A549 (cell line): ENCODE data around the gene LEF1.

Experiments
- KDM1A ChIP-seq: fragments of 200-600 bp; sonication (generic); IDR thresholded peaks from 2 replicates; pipeline ENCODE4 v1.6.1; 2016; ENCODE audit warnings: low read depth, mild to moderate bottlenecking
- TF ChIP-seq, protein P1 (sequence below): fragments of >200 bp; sonication (Bioruptor Twin); formaldehyde crosslinking; IDR thresholded peaks from 3 replicates; pipeline ENCODE4 v1.5.1; 2016
- TF ChIP-seq, protein P2 (sequence below): fragments of 150-350 bp; IDR thresholded peaks from 2 replicates; pipeline ENCODE4 v1.6.1; 2014; ENCODE audit warnings: low read depth, mild to moderate bottlenecking, low read length
- TF ChIP-seq, protein P3 (sequence below): fragments of >200 bp; sonication (Bioruptor Twin); formaldehyde crosslinking; IDR thresholded peaks from 3 replicates; pipeline ENCODE4 v1.6.1; 2016

DNA sequence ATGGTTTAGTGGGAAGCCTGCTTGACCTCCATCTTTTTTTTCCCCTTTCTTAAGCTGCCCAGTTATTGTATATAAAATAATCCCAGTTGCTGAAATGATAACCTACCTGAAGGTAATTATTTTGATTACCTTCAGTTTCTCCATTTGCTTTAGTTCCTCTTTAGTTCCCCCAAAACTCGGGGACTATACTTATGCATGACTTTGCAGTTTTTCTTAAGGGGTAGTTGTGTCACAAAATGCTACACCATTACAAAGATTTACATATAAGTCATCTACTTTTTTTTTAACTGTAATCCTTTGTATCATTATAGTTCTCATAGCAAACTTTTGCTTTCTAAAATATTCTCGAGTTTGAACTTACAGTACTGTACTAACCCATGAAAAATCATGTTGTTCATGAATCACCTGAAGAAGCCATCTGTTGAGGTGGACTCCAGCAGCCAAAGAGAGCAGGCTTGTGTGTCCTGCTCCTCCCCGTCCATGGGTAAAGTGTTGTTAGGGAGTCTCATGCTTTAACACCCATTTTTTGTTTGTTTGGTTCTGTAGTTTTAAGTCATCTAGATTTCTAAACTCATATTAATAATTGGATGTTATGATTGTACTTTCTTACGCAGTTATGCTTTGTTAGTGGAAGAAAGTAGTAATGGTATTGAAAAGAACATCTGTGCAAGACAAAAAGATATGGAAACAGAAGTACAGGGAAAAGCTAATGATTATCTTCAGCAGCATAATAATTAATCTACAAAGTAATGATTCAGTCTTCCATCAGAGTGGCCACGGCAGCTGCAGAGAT lies 144.5 kb downstream of the LEF1 start:
- TF ChIP-seq KDM1A, result no peak
- TF ChIP-seq, protein P1, sequence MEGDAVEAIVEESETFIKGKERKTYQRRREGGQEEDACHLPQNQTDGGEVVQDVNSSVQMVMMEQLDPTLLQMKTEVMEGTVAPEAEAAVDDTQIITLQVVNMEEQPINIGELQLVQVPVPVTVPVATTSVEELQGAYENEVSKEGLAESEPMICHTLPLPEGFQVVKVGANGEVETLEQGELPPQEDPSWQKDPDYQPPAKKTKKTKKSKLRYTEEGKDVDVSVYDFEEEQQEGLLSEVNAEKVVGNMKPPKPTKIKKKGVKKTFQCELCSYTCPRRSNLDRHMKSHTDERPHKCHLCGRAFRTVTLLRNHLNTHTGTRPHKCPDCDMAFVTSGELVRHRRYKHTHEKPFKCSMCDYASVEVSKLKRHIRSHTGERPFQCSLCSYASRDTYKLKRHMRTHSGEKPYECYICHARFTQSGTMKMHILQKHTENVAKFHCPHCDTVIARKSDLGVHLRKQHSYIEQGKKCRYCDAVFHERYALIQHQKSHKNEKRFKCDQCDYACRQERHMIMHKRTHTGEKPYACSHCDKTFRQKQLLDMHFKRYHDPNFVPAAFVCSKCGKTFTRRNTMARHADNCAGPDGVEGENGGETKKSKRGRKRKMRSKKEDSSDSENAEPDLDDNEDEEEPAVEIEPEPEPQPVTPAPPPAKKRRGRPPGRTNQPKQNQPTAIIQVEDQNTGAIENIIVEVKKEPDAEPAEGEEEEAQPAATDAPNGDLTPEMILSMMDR, result no peak
- TF ChIP-seq, protein P2, sequence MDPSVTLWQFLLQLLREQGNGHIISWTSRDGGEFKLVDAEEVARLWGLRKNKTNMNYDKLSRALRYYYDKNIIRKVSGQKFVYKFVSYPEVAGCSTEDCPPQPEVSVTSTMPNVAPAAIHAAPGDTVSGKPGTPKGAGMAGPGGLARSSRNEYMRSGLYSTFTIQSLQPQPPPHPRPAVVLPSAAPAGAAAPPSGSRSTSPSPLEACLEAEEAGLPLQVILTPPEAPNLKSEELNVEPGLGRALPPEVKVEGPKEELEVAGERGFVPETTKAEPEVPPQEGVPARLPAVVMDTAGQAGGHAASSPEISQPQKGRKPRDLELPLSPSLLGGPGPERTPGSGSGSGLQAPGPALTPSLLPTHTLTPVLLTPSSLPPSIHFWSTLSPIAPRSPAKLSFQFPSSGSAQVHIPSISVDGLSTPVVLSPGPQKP, result no peak
- TF ChIP-seq, protein P3, sequence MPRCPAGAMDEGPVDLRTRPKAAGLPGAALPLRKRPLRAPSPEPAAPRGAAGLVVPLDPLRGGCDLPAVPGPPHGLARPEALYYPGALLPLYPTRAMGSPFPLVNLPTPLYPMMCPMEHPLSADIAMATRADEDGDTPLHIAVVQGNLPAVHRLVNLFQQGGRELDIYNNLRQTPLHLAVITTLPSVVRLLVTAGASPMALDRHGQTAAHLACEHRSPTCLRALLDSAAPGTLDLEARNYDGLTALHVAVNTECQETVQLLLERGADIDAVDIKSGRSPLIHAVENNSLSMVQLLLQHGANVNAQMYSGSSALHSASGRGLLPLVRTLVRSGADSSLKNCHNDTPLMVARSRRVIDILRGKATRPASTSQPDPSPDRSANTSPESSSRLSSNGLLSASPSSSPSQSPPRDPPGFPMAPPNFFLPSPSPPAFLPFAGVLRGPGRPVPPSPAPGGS, result no peak
